Cardiac muscle cell (in vitro differentiated cells and primary cell): Measurements from ENCODE around the gene DCBLD2. TPM values are rescaled to one million over a fixed set of nuclear protein-coding genes. Genes with fewer than 3 reads are reported as not detected.
A peak's percentile ranks its signal among the peaks of the same experiment; 100 is the strongest.

Experiments
- DNase-seq, 2 donors: peaks; one replicate each; pipeline versions ENCODE4 v3.0.0 to v3.0.0-alpha.2; 2010 to 2017; ENCODE audit warnings: low read depth in 1 of 2, low spot score in 1 of 2
- H3K27ac ChIP-seq: fragments of 200-600 bp; sonication (generic); 2 replicates; pipeline ENCODE4 v1.5.1; 2016
- H3K27me3 ChIP-seq: fragments of 200-600 bp; sonication (generic); 2 replicates; pipeline ENCODE4 v1.6.0; 2016; ENCODE audit warnings: control low read depth
- H3K36me3 ChIP-seq: fragments of 200-600 bp; sonication (generic); 2 replicates; pipeline ENCODE4 v1.5.1; 2016; ENCODE audit warnings: control low read depth
- H3K4me1 ChIP-seq: fragments of 200-600 bp; sonication (generic); 2 replicates; pipeline ENCODE4 v1.8.1; 2017; ENCODE audit warnings: low read depth, mild to moderate bottlenecking, mixed run types
- H3K4me3 ChIP-seq: fragments of 200-600 bp; sonication (generic); 2 replicates; pipeline ENCODE4 v1.5.1; 2016; ENCODE audit warnings: mild to moderate bottlenecking
- H3K9me3 ChIP-seq: fragments of 200-600 bp; sonication (generic); 2 replicates; pipeline ENCODE4 v1.5.1; 2017; ENCODE audit warnings: low read depth, mild to moderate bottlenecking, control low read depth
- CTCF ChIP-seq: IDR thresholded peaks from 2 replicates; pipeline ENCODE4 v1.5.1; 2012; ENCODE audit warnings: low read depth, mild to moderate bottlenecking, low read length
- polyA plus RNA-seq: library from polyadenylated mRNA; unstranded; fragments of >200 nt; fragmentation: Nextera tagmentation; extraction: Ambion mirVana; gene quantifications from 2 replicates; pipeline ENCODE4 v1.2.1, GENCODE V29; 2016
- total RNA-seq: library from RNA; depleted of rRNA; stranded (reverse); fragments of >200 nt; gene quantifications from 2 replicates; pipeline ENCODE4 v1.2.3, GENCODE V29; 2016

DCBLD2 gene
- total and polyA plus RNA-seq, 2 experiments from 2014 or later = 47.6 to 53.9 TPM

DNA sequence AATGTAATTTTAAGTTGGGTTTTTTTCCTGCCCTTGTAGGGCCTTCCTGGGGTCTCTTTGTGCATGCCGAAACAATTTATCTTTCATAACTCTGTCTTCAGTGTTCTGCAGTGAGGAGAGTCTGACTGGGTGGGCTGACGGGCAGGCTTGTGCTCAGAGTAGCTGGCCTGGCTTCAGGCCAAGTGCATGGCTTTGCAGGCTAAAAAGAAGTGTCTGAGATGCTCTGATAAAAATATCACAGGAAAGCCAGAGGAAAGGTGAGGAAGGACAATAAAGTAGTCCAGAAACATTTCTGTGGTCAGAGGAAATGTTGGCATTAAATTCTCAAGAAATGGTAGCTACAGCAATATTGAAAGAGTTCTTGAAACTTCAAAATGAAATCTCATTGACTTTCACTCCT lies 112.8 kb downstream of the DCBLD2 start:
- Histone ChIP-seq H3K27me3 (no peaks in the 10 kb centered on the region), H3K27ac (peak overlapping the region; percentile 48), H3K36me3 (peaks cover 15% of the 10 kb centered on the region), H3K4me1 (peaks cover 30% of the 10 kb centered on the region), H3K9me3 (no peaks in the 10 kb centered on the region), H3K4me3 (no peak overlapping the region)
- peak; percentile 60 to 82 for DNase-seq
- no peak for TF ChIP-seq CTCF

DNA sequence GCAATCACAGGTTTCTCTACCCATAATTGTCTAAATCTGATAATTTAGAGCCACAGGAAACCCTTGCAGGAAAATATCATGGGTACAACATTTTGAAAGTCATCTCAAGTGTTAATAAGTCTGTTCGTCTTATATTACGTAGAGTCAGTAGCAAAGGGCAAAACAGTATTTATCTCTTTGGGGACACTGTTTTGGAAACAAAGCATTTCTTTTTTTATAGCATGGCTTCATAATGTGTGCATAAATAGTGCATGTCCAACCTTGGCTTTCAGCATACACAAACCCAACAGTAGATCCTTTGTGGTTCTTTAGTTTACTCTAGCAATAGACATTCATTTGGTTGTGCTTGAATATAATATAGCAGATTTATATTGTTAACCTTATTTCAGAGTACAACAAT lies 114.3 kb downstream of the DCBLD2 start:
- no peak for DNase-seq
- no peak overlapping the region for H3K4me3 ChIP-seq
- H3K27ac ChIP-seq = no peak overlapping the region
- peaks cover 30% of the 10 kb centered on the region for H3K4me1 ChIP-seq
- no peak for TF ChIP-seq CTCF
- H3K27me3 ChIP-seq = no peaks in the 10 kb centered on the region
- peaks cover 22% of the 10 kb centered on the region for H3K36me3 ChIP-seq
- no peaks in the 10 kb centered on the region for H3K9me3 ChIP-seq

DNA sequence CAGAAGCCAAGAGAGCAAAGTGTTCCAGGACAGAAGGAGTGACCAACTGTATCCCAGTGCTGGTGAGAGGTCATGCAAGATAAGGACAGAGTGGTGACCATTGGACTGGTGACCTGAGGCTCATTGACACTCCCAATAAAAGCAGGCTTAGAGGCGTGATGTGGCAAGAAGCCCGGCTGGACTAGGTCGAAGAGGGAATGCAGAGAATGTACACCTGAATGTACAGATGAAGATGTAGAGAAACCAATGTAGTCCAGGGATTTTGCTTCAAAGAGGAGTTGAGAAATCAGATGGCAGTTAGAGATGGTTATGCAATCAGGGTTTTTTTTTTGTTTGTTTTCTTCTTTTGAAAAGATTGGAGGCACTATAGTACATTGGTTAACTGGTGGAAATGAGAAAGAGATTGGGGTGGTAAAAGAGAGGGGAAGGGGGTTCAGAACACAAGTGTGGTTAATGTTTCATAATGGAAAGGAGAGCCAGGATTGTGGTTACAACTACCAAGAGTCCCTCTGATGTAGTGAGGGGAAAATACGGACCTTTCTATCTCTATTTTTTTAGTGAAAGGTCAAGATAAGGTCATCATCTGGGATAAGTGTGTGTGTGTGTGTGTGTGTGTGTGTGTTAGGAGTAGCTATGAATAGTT lies 115.0 kb downstream of the DCBLD2 start:
- H3K4me1 ChIP-seq = peaks cover 30% of the 10 kb centered on the region
- TF ChIP-seq CTCF = no peak
- no peak overlapping the region for H3K4me3 ChIP-seq
- peak in 1 of 2 donors; percentile 64 for DNase-seq
- no peaks in the 10 kb centered on the region for H3K27me3 ChIP-seq
- no peaks in the 10 kb centered on the region for H3K9me3 ChIP-seq
- peaks cover 19% of the 10 kb centered on the region for H3K36me3 ChIP-seq
- no peak overlapping the region for H3K27ac ChIP-seq

- no peak overlapping the region for H3K4me3 ChIP-seq
- peak in 1 of 2 donors; percentile 94 for DNase-seq
- no peak for TF ChIP-seq CTCF
- H3K9me3 ChIP-seq = no peaks in the 10 kb centered on the region
- H3K4me1 ChIP-seq = peaks cover 30% of the 10 kb centered on the region
- H3K27ac ChIP-seq = no peak overlapping the region
- peaks cover 16% of the 10 kb centered on the region for H3K36me3 ChIP-seq
- H3K27me3 ChIP-seq = no peaks in the 10 kb centered on the region
Observed at GRCh38 chr3:98784666-98785600, 116.6 kb downstream of the DCBLD2 start.

GRCh38 chr3:98784042-98784441 lies 117.5 kb downstream of the DCBLD2 start:
- Histone ChIP-seq H3K36me3 (peaks cover 16% of the 10 kb centered on the region), H3K27me3 (no peaks in the 10 kb centered on the region), H3K4me1 (peaks cover 30% of the 10 kb centered on the region), H3K9me3 (no peaks in the 10 kb centered on the region), H3K4me3 (no peak overlapping the region), H3K27ac (no peak overlapping the region)
- peak in 1 of 2 donors; percentile 53 for DNase-seq
- TF ChIP-seq CTCF = no peak
